ENCODE results near the gene PPP6C.

The PPP6C gene

DNA sequence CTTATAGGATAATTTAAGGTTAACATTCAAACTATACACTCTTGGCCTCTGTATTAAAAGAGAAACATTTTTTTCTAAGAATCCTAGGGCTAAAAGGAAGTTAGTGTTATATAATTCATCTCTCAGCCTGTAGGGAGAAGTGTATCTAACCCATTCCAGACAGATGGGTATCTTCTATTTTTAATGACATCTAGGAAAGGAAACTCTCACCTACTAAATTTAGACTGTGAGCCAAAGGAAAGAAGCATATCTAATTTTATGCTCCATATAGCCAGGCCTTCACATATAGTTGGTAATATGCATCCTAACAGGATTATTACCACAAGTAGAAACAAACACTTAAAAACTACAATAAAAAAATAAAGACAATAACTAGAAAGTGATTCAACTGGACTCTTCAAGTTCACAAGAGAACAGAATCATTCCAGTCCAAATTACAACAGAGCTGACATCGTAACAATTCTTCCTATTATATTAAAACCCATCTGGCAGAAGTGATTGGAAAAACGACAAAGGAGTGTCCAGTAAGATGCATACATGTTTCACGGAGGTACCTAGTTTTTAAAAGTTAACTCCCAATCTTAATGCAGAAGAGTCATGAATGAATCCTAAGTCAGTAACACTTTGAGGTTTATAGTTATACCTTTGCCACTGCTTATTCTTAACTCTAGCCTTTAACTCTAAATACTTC lies 85.7 kb downstream of the PPP6C start:
- Histone ChIP-seq H3K9me3 (ENCODE audit: control insufficient read depth, low read length) (no peaks in the 10 kb centered on the region), H3K9ac (ENCODE audit: low read length) (no peak overlapping the region), H3K27me3 (ENCODE audit: control insufficient read depth, insufficient read depth, low read length) (no peaks in the 10 kb centered on the region), H3K36me3 (ENCODE audit: control insufficient read depth, insufficient read depth, low read length) (no peaks in the 10 kb centered on the region), H3K4me1 (ENCODE audit: control insufficient read depth, insufficient read depth, low read length) (no peaks in the 10 kb centered on the region), H3K4me3 (ENCODE audit: low read length) (no peak overlapping the region)

DNA sequence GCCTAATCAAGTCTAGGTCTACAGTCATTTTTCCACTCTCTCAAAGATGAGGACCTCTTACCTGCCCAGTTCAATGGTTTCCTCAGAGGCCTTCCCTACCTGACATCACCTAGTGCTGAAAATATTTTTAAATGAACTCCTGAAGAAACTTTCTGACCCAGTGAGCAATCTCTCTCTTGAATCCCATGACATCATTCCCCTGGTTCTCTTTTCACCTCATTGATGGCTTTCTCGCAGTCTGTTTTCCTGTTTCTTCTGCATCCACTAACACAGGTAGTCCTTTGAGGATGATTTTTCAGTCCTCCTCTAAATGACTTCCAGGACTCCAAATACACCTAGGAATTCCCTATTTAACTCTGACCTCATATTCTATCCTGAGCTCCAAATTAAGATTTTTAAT lies 86.6 kb downstream of the PPP6C start:
- no peak overlapping the region for H3K9ac ChIP-seq (ENCODE audit: low read length)
- no peaks in the 10 kb centered on the region for H3K9me3 ChIP-seq (ENCODE audit: control insufficient read depth, low read length)
- H3K4me3 ChIP-seq (ENCODE audit: low read length) = no peak overlapping the region
- no peaks in the 10 kb centered on the region for H3K27me3 ChIP-seq (ENCODE audit: control insufficient read depth, insufficient read depth, low read length)
- H3K36me3 ChIP-seq (ENCODE audit: control insufficient read depth, insufficient read depth, low read length) = no peaks in the 10 kb centered on the region
- no peaks in the 10 kb centered on the region for H3K4me1 ChIP-seq (ENCODE audit: control insufficient read depth, insufficient read depth, low read length)

DNA sequence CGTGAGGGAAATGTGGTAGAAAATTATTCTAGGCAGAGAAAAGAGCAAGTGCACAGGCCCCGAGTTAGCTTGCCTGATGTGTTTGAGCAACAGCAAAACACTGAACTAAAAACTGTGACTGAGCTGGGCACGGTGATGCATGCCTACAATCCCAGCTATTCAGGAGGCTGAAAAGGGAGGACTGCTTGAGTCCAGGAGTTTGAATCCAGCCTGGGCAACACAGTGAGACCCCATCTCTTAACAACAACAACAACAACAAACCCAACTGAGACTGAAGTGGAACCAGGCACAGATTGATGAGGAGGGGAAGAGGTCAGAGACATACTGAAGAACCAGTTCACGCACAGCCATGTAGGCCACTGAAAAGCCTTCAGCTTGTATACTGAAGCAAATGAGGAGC lies 88.8 kb downstream of the PPP6C start:
- Histone ChIP-seq H3K4me1 (ENCODE audit: control insufficient read depth, insufficient read depth, low read length) (no peaks in the 10 kb centered on the region), H3K9ac (ENCODE audit: low read length) (no peak overlapping the region), H3K36me3 (ENCODE audit: control insufficient read depth, insufficient read depth, low read length) (no peaks in the 10 kb centered on the region), H3K27me3 (ENCODE audit: control insufficient read depth, insufficient read depth, low read length) (no peaks in the 10 kb centered on the region), H3K9me3 (ENCODE audit: control insufficient read depth, low read length) (no peaks in the 10 kb centered on the region), H3K4me3 (ENCODE audit: low read length) (no peak overlapping the region)

DNA sequence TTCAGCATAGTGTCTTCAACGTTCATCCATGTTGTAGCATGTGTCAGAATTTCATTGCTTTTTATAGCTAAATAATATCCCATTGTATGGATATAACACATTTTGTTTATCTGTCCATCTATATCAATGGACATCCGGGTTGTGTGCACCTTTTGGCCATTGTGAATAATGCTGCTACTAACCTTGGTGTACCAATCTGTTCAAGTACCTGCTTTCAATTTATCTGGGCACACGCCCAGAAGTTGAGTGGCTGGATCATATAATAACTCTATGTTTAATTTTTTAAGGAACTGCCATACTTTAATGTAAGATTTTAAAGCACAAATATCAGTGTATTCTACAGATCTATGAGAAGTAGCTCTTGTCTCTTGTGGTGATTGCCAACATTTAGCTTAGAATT lies 89.8 kb downstream of the PPP6C start:
- H3K9me3 ChIP-seq (ENCODE audit: control insufficient read depth, low read length) = no peaks in the 10 kb centered on the region

More for the DNA sequence above, 89.8 kb downstream of the PPP6C start:
- H3K4me1 ChIP-seq (ENCODE audit: control insufficient read depth, insufficient read depth, low read length) = no peaks in the 10 kb centered on the region
- H3K4me3 ChIP-seq (ENCODE audit: low read length) = no peak overlapping the region
- H3K9ac ChIP-seq (ENCODE audit: low read length) = no peak overlapping the region
- no peaks in the 10 kb centered on the region for H3K36me3 ChIP-seq (ENCODE audit: control insufficient read depth, insufficient read depth, low read length)
- no peaks in the 10 kb centered on the region for H3K27me3 ChIP-seq (ENCODE audit: control insufficient read depth, insufficient read depth, low read length)
